HepG2 (cell line): Measurements from ENCODE around the gene HSPA1B. TPM values are rescaled to one million over a fixed set of nuclear protein-coding genes. Genes with fewer than 3 reads are reported as not detected.

ENCODE experiments used
- ATAC-seq: fragments of 200-7000 bp; cut with Tn5 transposase; 3 replicates; pipeline ENCODE4 v1.9.1; 2020; ENCODE audit warnings: mild to moderate bottlenecking, moderate library complexity
- BruUV-seq: library from RNA; stranded (reverse); fragments of 400-500 nt; replicated peaks from 2 replicates; lab custom pipeline; 2021; lab: Mats Ljungman, UMichigan
- CTCF ChIA-PET: fragments of 300-600 bp; formaldehyde crosslinking; extraction: SDS; loops from one replicate; lab custom pipeline; 2021; ENCODE audit warnings: low total read pairs, inconsistent platforms, low intra/inter-chr PET ratio; lab: Yijun Ruan, JAX
- POLR2A ChIA-PET: fragments of 350-600 bp; sonication (Branson Sonifier 250); formaldehyde crosslinking; loops from one replicate; lab custom pipeline; 2020; ENCODE audit warnings: antibody characterized with exemption, inconsistent platforms; lab: Yijun Ruan, JAX
- DNase-seq: peaks from one replicate; pipeline ENCODE4 v3.0.0-alpha.2; 2015; ENCODE audit warnings: low spot score
- FAIRE-seq: peaks from 3 replicates; lab custom pipeline; 2011; peaks lifted over from hg19 to GRCh38; lab: Jason Lieb, UNC
- H2AFZ ChIP-seq: one replicate; pipeline ENCODE4 v1.6.1; 2011; ENCODE audit warnings: low read length, inconsistent platforms
- H3K27ac ChIP-seq: fragments of 300-600 bp; 3 replicates; pipeline ENCODE4 v1.8.0; 2011; ENCODE audit warnings: mixed run types, mild to moderate bottlenecking, mixed read lengths, low read length, inconsistent platforms; ENCODE audit not compliant: insufficient read depth; ENCODE audit errors: extremely low read length
- H3K27me3 ChIP-seq, 2 experiments: fragments of 200-600 bp in 1 of 2; 2 replicates in 1 of 2; 3 replicates in 1 of 2; pipeline versions ENCODE4 v1.6.0 to v1.8.0; 2011; ENCODE audit warnings: low read length in 2 of 2, mild to moderate bottlenecking in 2 of 2, moderate library complexity in 2 of 2, inconsistent platforms in 1 of 2; ENCODE audit not compliant: insufficient read depth in 2 of 2, control insufficient read depth in 1 of 2
- H3K36me3 ChIP-seq, 2 experiments: fragments of 200-600 bp in 1 of 2; replicated peaks in 1 of 2; 2 replicates in 1 of 2; 3 replicates in 1 of 2; pipeline versions ENCODE4 v1.5.1 to v1.8.0; 2011; ENCODE audit warnings: low read length in 2 of 2, inconsistent platforms in 1 of 2; ENCODE audit not compliant: insufficient read depth in 2 of 2, control insufficient read depth in 1 of 2
- H3K4me1 ChIP-seq: 2 replicates; pipeline ENCODE4 v1.5.1; 2012; ENCODE audit warnings: low read length, inconsistent platforms; ENCODE audit not compliant: insufficient read depth
- H3K4me2 ChIP-seq: 2 replicates; pipeline ENCODE4 v1.6.0; 2011; ENCODE audit warnings: low read depth, low read length, inconsistent platforms
- H3K4me3 ChIP-seq, 3 experiments: fragments of 200-600 bp in 1 of 3; sonication (generic), shearing (Covaris generic) in 1 of 3; replicated peaks in 1 of 3; 2 replicates each; pipeline ENCODE4 v1.5.1; 2011 to 2016; ENCODE audit warnings: low read length in 3 of 3, inconsistent platforms in 2 of 3, low read depth in 2 of 3, mild to moderate bottlenecking in 2 of 3, control low read depth in 1 of 3, mixed read lengths in 1 of 3; ENCODE audit not compliant: insufficient read depth in 1 of 3
- H3K79me2 ChIP-seq: one replicate; pipeline ENCODE4 v1.6.1; 2011; ENCODE audit warnings: low read length, inconsistent platforms; ENCODE audit not compliant: insufficient read depth
- H3K9ac ChIP-seq: 2 replicates; pipeline ENCODE4 v1.6.0; 2011; ENCODE audit warnings: mild to moderate bottlenecking, low read depth, low read length, inconsistent platforms; ENCODE audit not compliant: insufficient read depth
- H3K9me3 ChIP-seq: 2 replicates; pipeline ENCODE4 v1.5.1; 2012; ENCODE audit warnings: mild to moderate bottlenecking, low read length
- H4K20me1 ChIP-seq: 2 replicates; pipeline ENCODE4 v1.6.0; 2011; ENCODE audit warnings: inconsistent platforms, mild to moderate bottlenecking, low read length, moderate library complexity; ENCODE audit not compliant: insufficient read depth
- ATF4 ChIP-seq, 2 experiments: fragments of 450-650 bp in 1 of 2; sonication (generic) in 1 of 2; formaldehyde crosslinking; IDR thresholded peaks; 2 replicates each; pipeline versions ENCODE4 v1.5.0 to v1.8.0; 2020 to 2022; ENCODE audit warnings: mild to moderate bottlenecking in 1 of 2, missing genetic modification reagents in 1 of 2
- BHLHE40 ChIP-seq: IDR thresholded peaks from 2 replicates; pipeline ENCODE4 v1.6.1; 2011; ENCODE audit warnings: low read length, improper control_type of control experiment
- JUN ChIP-seq: sonication (generic); formaldehyde crosslinking; IDR thresholded peaks from 2 replicates; pipeline ENCODE4 v1.4.0; 2020; ENCODE audit warnings: mild to moderate bottlenecking, missing genetic modification reagents
- KMT2A ChIP-seq: sonication (generic); formaldehyde crosslinking; IDR thresholded peaks from 2 replicates; pipeline ENCODE4 v1.4.0; 2020; ENCODE audit warnings: missing genetic modification reagents
- MEIS2 ChIP-seq: sonication (generic); formaldehyde crosslinking; IDR thresholded peaks from 2 replicates; pipeline ENCODE4 v1.9.0; 2021; ENCODE audit warnings: mild to moderate bottlenecking, missing genetic modification reagents
- NONO ChIP-seq, 2 experiments: fragments of 450-650 bp in 1 of 2; sonication (generic) in 1 of 2; formaldehyde crosslinking in 1 of 2; IDR thresholded peaks in 1 of 2; conservative IDR thresholded peaks in 1 of 2; 2 replicates each; pipeline versions ENCODE4 v1.6.1 to v1.8.0; 2017 to 2022; ENCODE audit warnings: mild to moderate bottlenecking in 1 of 2, missing genetic modification reagents in 1 of 2, moderate library complexity in 1 of 2
- SAFB2 ChIP-seq: sonication (generic); formaldehyde crosslinking; IDR thresholded peaks from 2 replicates; pipeline ENCODE4 v1.5.1; 2020; ENCODE audit warnings: missing genetic modification reagents, low read depth, mild to moderate bottlenecking, borderline replicate concordance
- SMAD1 ChIP-seq: sonication (generic); formaldehyde crosslinking; IDR thresholded peaks from 2 replicates; pipeline ENCODE4 v1.4.0; 2020; ENCODE audit warnings: missing genetic modification reagents, low read depth, mild to moderate bottlenecking, borderline replicate concordance
- ZFX ChIP-seq: sonication (generic); formaldehyde crosslinking; IDR thresholded peaks from 2 replicates; pipeline ENCODE4 v1.4.0; 2020; ENCODE audit warnings: mild to moderate bottlenecking, low read depth, missing genetic modification reagents, moderate library complexity
- ZNF317 ChIP-seq: sonication (generic); formaldehyde crosslinking; IDR thresholded peaks from 2 replicates; pipeline ENCODE4 v1.5.0; 2020; ENCODE audit warnings: mild to moderate bottlenecking, missing genetic modification reagents
- ZNF451 ChIP-seq: sonication (generic); formaldehyde crosslinking; IDR thresholded peaks from 2 replicates; pipeline ENCODE4 v1.5.0; 2020; ENCODE audit warnings: mild to moderate bottlenecking, missing genetic modification reagents
- ZNF768 ChIP-seq: sonication (generic); formaldehyde crosslinking; IDR thresholded peaks from 2 replicates; pipeline ENCODE4 v1.4.0; 2020; ENCODE audit warnings: missing genetic modification reagents
- ZNF782 ChIP-seq: sonication (generic); formaldehyde crosslinking; IDR thresholded peaks from 2 replicates; pipeline ENCODE4 v1.4.0; 2020; ENCODE audit warnings: missing genetic modification reagents, mild to moderate bottlenecking, borderline replicate concordance
- whole genome bisulfite sequencing: methylation state at CpG from one replicate; pipeline ENCODE4 v1.1.6; 2017; ENCODE audit warnings: low lambda C conversion rate; 5-methylcytosine and 5-hydroxymethylcytosine counted together
- in situ Hi-C: cut with HindIII; loops from 2 replicates; pipeline ENCODE4 v1.10.0; 2017; ENCODE audit warnings: low pct_unique_long_range_greater_than_20kb; ENCODE audit not compliant: extremely low pct_ligation_motif_present
- intact Hi-C: fragments of 100-400 bp; cut with micrococcal nuclease; formaldehyde crosslinking; loops from one replicate; pipeline ENCODE4 v1.10.0; 2022; ENCODE audit not compliant: unreplicated experiment
- polyA plus RNA-seq, 8 experiments: library from polyadenylated mRNA; depleted of rRNA in 3 of 8; stranded (reverse) in 7 of 8; unstranded in 1 of 8; fragments of >200 nt; fragmentation: Illumina TruSeq in 4 of 8; extraction: Trizol in 4 of 8; gene quantifications; 2 replicates each; pipeline versions ENCODE4 v1.2.1 to v1.2.3, GENCODE V29; 2011 to 2016; ENCODE audit warnings: low read depth in 4 of 8, missing spikeins in 1 of 8, mixed read lengths in 1 of 8; ENCODE audit not compliant: insufficient read depth in 1 of 8
- total RNA-seq, 5 experiments: library from RNA; depleted of rRNA; stranded (reverse); fragments of >200 nt; fragmentation: Illumina TruSeq; extraction: Trizol; gene quantifications; 2 replicates each; pipeline ENCODE4 v1.2.3, GENCODE V29; 2016; ENCODE audit warnings: low read depth in 1 of 5
- TF ChIP-seq, protein P1 (sequence below): sonication (generic); formaldehyde crosslinking; IDR thresholded peaks from 2 replicates; pipeline ENCODE4 v1.5.0; 2020; ENCODE audit warnings: mild to moderate bottlenecking, missing genetic modification reagents
- TF ChIP-seq, protein P2 (sequence below): sonication (generic); formaldehyde crosslinking; IDR thresholded peaks from 2 replicates; pipeline ENCODE4 v1.5.1; 2020; ENCODE audit warnings: missing genetic modification reagents, mild to moderate bottlenecking, borderline replicate concordance

Gene HSPA1B
- total and polyA plus RNA-seq, 2 of the 13 experiments (the other 11 are each of a cell fraction or from before 2014, with no cell fraction given), result 26.0 to 186 TPM

- TF ChIP-seq SAFB2 (CRISPR knock-in tag), result 0 out of 2 replicates have a peak, but pooled peaks have one; percentile 7
Observed at GRCh38 chr6:31834367-31835250, 7.1 kb downstream of the HSPA1B start (continued).

DNA sequence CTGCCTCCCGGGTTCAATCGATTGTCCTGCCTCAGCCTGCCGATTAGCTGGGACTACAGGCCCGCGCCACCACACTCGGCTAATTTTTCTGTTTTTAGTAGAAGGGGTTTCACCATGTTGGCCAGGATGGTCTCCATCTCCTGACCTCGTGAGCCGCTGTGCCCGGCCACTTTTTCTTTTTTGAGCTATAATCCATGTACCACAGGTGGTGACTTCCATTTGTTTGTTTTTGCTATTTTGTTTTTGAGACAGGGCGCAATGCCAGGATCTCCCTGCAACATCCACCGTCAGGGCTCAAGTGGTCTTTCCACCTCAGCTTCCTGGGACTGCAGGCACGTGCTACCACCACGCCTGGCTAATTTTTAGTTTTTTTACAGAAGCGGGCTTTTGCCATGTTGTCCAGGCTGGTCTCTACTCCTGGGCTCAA lies 8.5 kb downstream of the HSPA1B start:
- peak overlapping the region; percentile 93 for H3K27ac ChIP-seq
- no peaks in the 10 kb centered on the region for H3K9me3 ChIP-seq
- H3K4me2 ChIP-seq, result peak overlapping the region; percentile 84
- CTCF ChIA-PET, result no interaction called here
- intact Hi-C loops, result loop anchor here (10.0 kb wide), 1 partner anchor 119 kb away; the partner anchor contains the start of genes NELFE and SKIC2
- peak overlapping the region; percentile 98 for H3K9ac ChIP-seq
- DNase-seq, result no peak
- H2AFZ ChIP-seq, result no peak overlapping the region
- H4K20me1 ChIP-seq, result peaks cover 43% of the 10 kb centered on the region
- 2% methylated on average over 14 of the region's 14 CpGs for WGBS
- H3K27me3 ChIP-seq, result peaks cover 0 to 2% of the 10 kb centered on the region in 2 experiments; a peak in 1 of 5 replicates
- BruUV-seq, result no TSS peak
- H3K4me3 ChIP-seq, result peak overlapping the region; percentile 75 to 98 (median 93)
- in situ Hi-C loops, result no loop called here
- ATAC-seq, result no peak
- POLR2A ChIA-PET, result interaction anchor here (0.7 to 15.7 kb wide), 26 partner anchors 8 to 184 kb away, joined by 3 to 264 read pairs (median 5); partner anchors contain the start of genes ABHD16A, APOM, CFB and CLIC1
- peaks cover 12 to 33% of the 10 kb centered on the region in 2 experiments for H3K36me3 ChIP-seq
- peaks cover 52% of the 10 kb centered on the region for H3K4me1 ChIP-seq
- no peak for FAIRE-seq
- H3K79me2 ChIP-seq, result peaks cover 48% of the 10 kb centered on the region
- TF ChIP-seq, protein P1, sequence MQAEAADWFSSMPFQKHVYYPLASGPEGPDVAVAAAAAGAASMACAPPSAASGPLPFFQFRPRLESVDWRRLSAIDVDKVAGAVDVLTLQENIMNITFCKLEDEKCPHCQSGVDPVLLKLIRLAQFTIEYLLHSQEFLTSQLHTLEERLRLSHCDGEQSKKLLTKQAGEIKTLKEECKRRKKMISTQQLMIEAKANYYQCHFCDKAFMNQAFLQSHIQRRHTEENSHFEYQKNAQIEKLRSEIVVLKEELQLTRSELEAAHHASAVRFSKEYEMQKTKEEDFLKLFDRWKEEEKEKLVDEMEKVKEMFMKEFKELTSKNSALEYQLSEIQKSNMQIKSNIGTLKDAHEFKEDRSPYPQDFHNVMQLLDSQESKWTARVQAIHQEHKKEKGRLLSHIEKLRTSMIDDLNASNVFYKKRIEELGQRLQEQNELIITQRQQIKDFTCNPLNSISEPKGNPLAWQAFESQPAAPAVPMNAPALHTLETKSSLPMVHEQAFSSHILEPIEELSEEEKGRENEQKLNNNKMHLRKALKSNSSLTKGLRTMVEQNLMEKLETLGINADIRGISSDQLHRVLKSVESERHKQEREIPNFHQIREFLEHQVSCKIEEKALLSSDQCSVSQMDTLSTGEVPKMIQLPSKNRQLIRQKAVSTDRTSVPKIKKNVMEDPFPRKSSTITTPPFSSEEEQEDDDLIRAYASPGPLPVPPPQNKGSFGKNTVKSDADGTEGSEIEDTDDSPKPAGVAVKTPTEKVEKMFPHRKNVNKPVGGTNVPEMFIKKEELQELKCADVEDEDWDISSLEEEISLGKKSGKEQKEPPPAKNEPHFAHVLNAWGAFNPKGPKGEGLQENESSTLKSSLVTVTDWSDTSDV (CRISPR knock-in tag), result no peak
- TF ChIP-seq KMT2A (CRISPR knock-in tag), result peak; percentile 23; the same call in 1 of the 2 replicates
- no peak for TF ChIP-seq NONO (IDR thresholded peaks at IDR 0.05)
- 0 out of 2 replicates have a peak, but pooled peaks have one; percentile 28 for TF ChIP-seq NONO (CRISPR knock-in tag; conservative IDR thresholded peaks at IDR 0.05)
- TF ChIP-seq ZNF451 (CRISPR knock-in tag), result no peak
- 0 out of 2 replicates have a peak, but pooled peaks have one; percentile 3 for TF ChIP-seq ZFX (CRISPR knock-in tag)
- no peak for TF ChIP-seq MEIS2 (CRISPR knock-in tag)
- TF ChIP-seq ZNF782 (CRISPR knock-in tag), result no peak
- no peak for TF ChIP-seq ZNF768 (CRISPR knock-in tag)
- TF ChIP-seq ZNF317 (CRISPR knock-in tag), result no peak
- TF ChIP-seq ATF4 (CRISPR knock-in tag; IDR thresholded peaks at IDR 0.05), result 0 out of 4 replicates have a peak, but pooled peaks of 1 of the 2 experiments have one; percentile 10
- TF ChIP-seq, protein P2, sequence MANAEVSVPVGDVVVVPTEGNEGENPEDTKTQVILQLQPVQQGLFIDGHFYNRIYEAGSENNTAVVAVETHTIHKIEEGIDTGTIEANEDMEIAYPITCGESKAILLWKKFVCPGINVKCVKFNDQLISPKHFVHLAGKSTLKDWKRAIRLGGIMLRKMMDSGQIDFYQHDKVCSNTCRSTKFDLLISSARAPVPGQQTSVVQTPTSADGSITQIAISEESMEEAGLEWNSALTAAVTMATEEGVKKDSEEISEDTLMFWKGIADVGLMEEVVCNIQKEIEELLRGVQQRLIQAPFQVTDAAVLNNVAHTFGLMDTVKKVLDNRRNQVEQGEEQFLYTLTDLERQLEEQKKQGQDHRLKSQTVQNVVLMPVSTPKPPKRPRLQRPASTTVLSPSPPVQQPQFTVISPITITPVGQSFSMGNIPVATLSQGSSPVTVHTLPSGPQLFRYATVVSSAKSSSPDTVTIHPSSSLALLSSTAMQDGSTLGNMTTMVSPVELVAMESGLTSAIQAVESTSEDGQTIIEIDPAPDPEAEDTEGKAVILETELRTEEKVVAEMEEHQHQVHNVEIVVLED (CRISPR knock-in tag), result no peak
- TF ChIP-seq JUN (CRISPR knock-in tag), result no peak
- peak; percentile 51; the same call in 1 of the 2 replicates for TF ChIP-seq BHLHE40
- TF ChIP-seq SMAD1, result no peak
